A549 (cell line): ENCODE results near the gene STAB2. TPM values are rescaled to one million over a fixed set of nuclear protein-coding genes. Genes with fewer than 3 reads are reported as not detected.
A peak's percentile ranks its signal among the peaks of the same experiment; 100 is the strongest.

ENCODE experiments used
- ATAC-seq, 2 experiments: fragments of 200-7000 bp in 1 of 2; fragments of >200 bp in 1 of 2; cut with Nextera tagmentation in 1 of 2; cut with Tn5 transposase in 1 of 2; 3 replicates each; pipeline versions ENCODE4 v1.8.0 to v1.9.1; 2018 to 2020; ENCODE audit warnings: mild to moderate bottlenecking in 1 of 2, moderate library complexity in 1 of 2
- CTCF ChIA-PET: fragments of 300-600 bp; sonication (Branson Sonifier 250); formaldehyde crosslinking; extraction: SDS; loops from one replicate; lab custom pipeline; 2021; ENCODE audit warnings: antibody characterized with exemption, inconsistent platforms; lab: Yijun Ruan, JAX
- POLR2A ChIA-PET: fragments of 350-600 bp; formaldehyde crosslinking; extraction: SDS; loops from one replicate; lab custom pipeline; 2021; ENCODE audit warnings: antibody characterized with exemption, inconsistent platforms; lab: Yijun Ruan, JAX
- DNase-seq, 2 experiments: peaks; one replicate each; pipeline versions ENCODE4 v3.0.0 to v3.0.0-alpha.2; 2011 to 2016; ENCODE audit warnings: low read depth in 1 of 2, low spot score in 1 of 2
- FAIRE-seq: peaks from 2 replicates; lab custom pipeline; 2011; peaks lifted over from hg19 to GRCh38; lab: Jason Lieb, UNC
- H3K27ac ChIP-seq, 2 experiments: fragments of >200 bp; sonication (Bioruptor Twin); formaldehyde crosslinking; 3 replicates each; pipeline ENCODE4 v1.5.1; 2016 to 2017
- H3K4me1 ChIP-seq: fragments of >200 bp; sonication (Bioruptor Twin); formaldehyde crosslinking; 3 replicates; pipeline ENCODE4 v1.6.1; 2016
- H3K4me2 ChIP-seq: fragments of >200 bp; sonication (Bioruptor Twin); formaldehyde crosslinking; 3 replicates; pipeline ENCODE4 v1.6.1; 2016
- H3K4me3 ChIP-seq: fragments of >200 bp; sonication (Bioruptor Twin); formaldehyde crosslinking; 3 replicates; pipeline ENCODE4 v1.5.1; 2016
- H3K9me3 ChIP-seq: fragments of >200 bp; sonication (Bioruptor Twin); formaldehyde crosslinking; 3 replicates; pipeline ENCODE4 v1.6.1; 2016
- ATOH8 ChIP-seq: fragments of 250-450 bp; sonication (Bioruptor Pico); IDR thresholded peaks from 2 replicates; pipeline ENCODE4 v1.5.0; 2020; ENCODE audit warnings: low read depth, mild to moderate bottlenecking, moderate library complexity
- CBX8 ChIP-seq: fragments of 200-600 bp; sonication (generic); IDR thresholded peaks from 2 replicates; pipeline ENCODE4 v1.6.1; 2016
- CEBPB ChIP-seq, 2 experiments: fragments of >200 bp in 1 of 2; sonication (Bioruptor Twin) in 1 of 2; formaldehyde crosslinking in 1 of 2; IDR thresholded peaks; 2 replicates each; pipeline ENCODE4 v1.6.1; 2012 to 2016
- CHD2 ChIP-seq: fragments of 150-350 bp; IDR thresholded peaks from 2 replicates; pipeline ENCODE4 v1.6.1; 2014; ENCODE audit warnings: low read length; ENCODE audit not compliant: partially characterized antibody
- CHD4 ChIP-seq: fragments of 200-600 bp; sonication (generic); IDR thresholded peaks from 2 replicates; pipeline ENCODE4 v1.6.1; 2016; ENCODE audit warnings: antibody characterized with exemption, mild to moderate bottlenecking, borderline replicate concordance
- E2F6 ChIP-seq: IDR thresholded peaks from 2 replicates; pipeline ENCODE4 v1.6.1; 2012; ENCODE audit warnings: low read depth, borderline replicate concordance
- EP300 ChIP-seq, 2 experiments: fragments of >200 bp; sonication (Bioruptor Twin); formaldehyde crosslinking; IDR thresholded peaks; 2 replicates in 1 of 2; 3 replicates in 1 of 2; pipeline ENCODE4 v1.6.1; 2016 to 2017
- FOSL2 ChIP-seq, 2 experiments: fragments of 450-650 bp in 1 of 2; fragments of >200 bp in 1 of 2; sonication (Bioruptor Twin) in 1 of 2; formaldehyde crosslinking; IDR thresholded peaks; 2 replicates each; pipeline versions ENCODE4 v1.5.0 to v1.6.1; 2016 to 2020; ENCODE audit warnings: mild to moderate bottlenecking in 1 of 2, moderate library complexity in 1 of 2
- JUN ChIP-seq, 2 experiments: fragments of >200 bp; sonication (Bioruptor Twin); formaldehyde crosslinking; IDR thresholded peaks; 2 replicates in 1 of 2; 3 replicates in 1 of 2; pipeline ENCODE4 v1.6.1; 2016 to 2017
- JUNB ChIP-seq: fragments of >200 bp; sonication (Bioruptor Twin); formaldehyde crosslinking; IDR thresholded peaks from 2 replicates; pipeline ENCODE4 v1.6.1; 2016
- MAFK ChIP-seq: fragments of 450-650 bp; IDR thresholded peaks from 2 replicates; pipeline ENCODE4 v1.6.1; 2014; ENCODE audit not compliant: partially characterized antibody
- MYC ChIP-seq: IDR thresholded peaks from 2 replicates; pipeline ENCODE4 v1.6.1; 2012; ENCODE audit warnings: mild to moderate bottlenecking, inconsistent platforms, low read length, improper control_type of control experiment, borderline replicate concordance
- NFE2L2 ChIP-seq: fragments of 150-350 bp; conservative IDR thresholded peaks from 2 replicates; pipeline ENCODE4 v1.6.1; 2014; ENCODE audit warnings: low read length
- PBX3 ChIP-seq: IDR thresholded peaks from 2 replicates; pipeline ENCODE4 v1.6.1; 2012
- RAD21 ChIP-seq, 2 experiments: fragments of >200 bp in 1 of 2; sonication (Bioruptor Twin) in 1 of 2; formaldehyde crosslinking in 1 of 2; IDR thresholded peaks in 1 of 2; conservative IDR thresholded peaks in 1 of 2; 2 replicates in 1 of 2; 3 replicates in 1 of 2; pipeline ENCODE4 v1.6.1; 2012 to 2018; ENCODE audit warnings: inconsistent platforms in 1 of 2
- RARB ChIP-seq: fragments of 250-450 bp; sonication (Bioruptor Pico); IDR thresholded peaks from 2 replicates; pipeline ENCODE4 v1.8.0; 2021; ENCODE audit warnings: mild to moderate bottlenecking, moderate library complexity
- RNF2 ChIP-seq: fragments of 200-600 bp; sonication (generic); IDR thresholded peaks from 2 replicates; pipeline ENCODE4 v1.6.1; 2016; ENCODE audit warnings: low read depth, mild to moderate bottlenecking, antibody characterized with exemption, moderate library complexity, borderline replicate concordance
- SMC3 ChIP-seq: fragments of >200 bp; sonication (Bioruptor Twin); formaldehyde crosslinking; IDR thresholded peaks from 3 replicates; pipeline ENCODE4 v1.6.1; 2018; ENCODE audit warnings: inconsistent platforms
- WGBS: methylation state at CpG from one replicate; pipeline ENCODE4 v1.1.6; 2017; ENCODE audit errors: missing lambda C conversion rate; 5-methylcytosine and 5-hydroxymethylcytosine counted together
- polyA plus RNA-seq, 4 experiments: library from polyadenylated mRNA; depleted of rRNA in 3 of 4; stranded (reverse); fragments of >200 nt; fragmentation: RNase III in 1 of 4; extraction: RNeasy Plus Mini Kit Qiagen cat#74134 plus additional on column Dnase treatment in 1 of 4; gene quantifications; 2 replicates in 3 of 4; 3 replicates in 1 of 4; pipeline ENCODE4 v1.2.3, GENCODE V29; 2011 to 2017
- TF ChIP-seq, protein P1 (sequence below): fragments of >200 bp; sonication (Bioruptor Twin); formaldehyde crosslinking; IDR thresholded peaks from 3 replicates; pipeline ENCODE4 v1.6.1; 2016
- TF ChIP-seq, protein P2 (sequence below): fragments of 150-350 bp; IDR thresholded peaks from 2 replicates; pipeline ENCODE4 v1.6.1; 2014; ENCODE audit warnings: low read depth, mild to moderate bottlenecking, low read length

STAB2 gene
- polyA plus RNA-seq, 2 of the 4 experiments (the other 2 are of a cell fraction), result not detected

- Histone ChIP-seq H3K4me2 (no peak overlapping the region), H3K4me1 (peaks cover 22% of the 10 kb centered on the region), H3K27ac (peak overlapping the region in 1 of 2 experiments; percentile 68; a peak in 1 of 6 replicates), H3K4me3 (no peak overlapping the region), H3K9me3 (peaks cover 27% of the 10 kb centered on the region)
- FAIRE-seq, result no peak
- ATAC-seq, result no peak
- WGBS, result 88% methylated on average over 3 of the region's 3 CpGs
- TF ChIP-seq RARB (CRISPR knock-in tag), result no peak
- no peak for TF ChIP-seq RAD21 (conservative IDR thresholded peaks at IDR 0.05 in 1 of 2, IDR thresholded peaks at IDR 0.05 in 1 of 2)
- no peak for TF ChIP-seq MYC
- ChIA-PET CTCF (interaction anchor here (0.6 to 3.9 kb wide), 4 partner anchors 9 to 1819 kb away, joined by 3 to 37 read pairs (median 3); no protein-coding TSS in a partner anchor), POLR2A (no interaction called here)
- no peak for DNase-seq
These were observed 30.0 kb upstream of the STAB2 start for GRCh38 chr12:103556890-103557627.

DNA sequence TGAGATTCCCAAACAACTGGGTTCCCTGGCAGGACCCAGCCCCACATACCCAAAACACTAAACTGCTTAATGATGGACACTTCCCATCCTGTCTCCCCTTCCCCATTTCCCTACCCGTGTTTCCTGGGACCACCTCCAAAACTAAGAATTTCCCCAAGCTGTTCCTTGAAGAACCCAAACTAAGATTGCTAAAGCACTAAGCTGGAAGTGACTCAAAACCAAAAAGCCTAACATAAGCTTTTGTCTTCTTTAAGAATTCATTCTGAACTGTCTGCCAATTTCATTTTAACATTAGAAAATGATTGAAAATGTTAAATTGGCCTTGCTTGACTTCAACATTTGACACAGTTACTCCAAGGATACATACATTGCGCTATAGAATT, 29.5 kb upstream of the STAB2 start:
- Histone ChIP-seq H3K9me3 (peaks cover 32% of the 10 kb centered on the region), H3K27ac (peak overlapping the region in 1 of 2 experiments; percentile 68; a peak in 1 of 6 replicates), H3K4me2 (no peak overlapping the region), H3K4me3 (no peak overlapping the region), H3K4me1 (peaks cover 22% of the 10 kb centered on the region)
- ChIA-PET POLR2A (no interaction called here), CTCF (interaction anchor here (0.6 to 3.9 kb wide), 3 partner anchors 9 to 1818 kb away, joined by 3 to 37 read pairs (median 3); no protein-coding TSS in a partner anchor)
- no peak for TF ChIP-seq CBX8
- no peak for TF ChIP-seq ATOH8 (CRISPR knock-in tag)
- TF ChIP-seq CHD2, result no peak
- no peak for TF ChIP-seq FOSL2 (IDR thresholded peaks at IDR 0.05)
- no peak for TF ChIP-seq FOSL2 (CRISPR knock-in tag; IDR thresholded peaks at IDR 0.05)
- TF ChIP-seq JUNB, result no peak
- TF ChIP-seq MAFK, result no peak
- no peak for TF ChIP-seq CEBPB (IDR thresholded peaks at IDR 0.05)
- TF ChIP-seq CHD4, result no peak
- TF ChIP-seq, protein P1, sequence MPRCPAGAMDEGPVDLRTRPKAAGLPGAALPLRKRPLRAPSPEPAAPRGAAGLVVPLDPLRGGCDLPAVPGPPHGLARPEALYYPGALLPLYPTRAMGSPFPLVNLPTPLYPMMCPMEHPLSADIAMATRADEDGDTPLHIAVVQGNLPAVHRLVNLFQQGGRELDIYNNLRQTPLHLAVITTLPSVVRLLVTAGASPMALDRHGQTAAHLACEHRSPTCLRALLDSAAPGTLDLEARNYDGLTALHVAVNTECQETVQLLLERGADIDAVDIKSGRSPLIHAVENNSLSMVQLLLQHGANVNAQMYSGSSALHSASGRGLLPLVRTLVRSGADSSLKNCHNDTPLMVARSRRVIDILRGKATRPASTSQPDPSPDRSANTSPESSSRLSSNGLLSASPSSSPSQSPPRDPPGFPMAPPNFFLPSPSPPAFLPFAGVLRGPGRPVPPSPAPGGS, result no peak
- TF ChIP-seq, protein P2, sequence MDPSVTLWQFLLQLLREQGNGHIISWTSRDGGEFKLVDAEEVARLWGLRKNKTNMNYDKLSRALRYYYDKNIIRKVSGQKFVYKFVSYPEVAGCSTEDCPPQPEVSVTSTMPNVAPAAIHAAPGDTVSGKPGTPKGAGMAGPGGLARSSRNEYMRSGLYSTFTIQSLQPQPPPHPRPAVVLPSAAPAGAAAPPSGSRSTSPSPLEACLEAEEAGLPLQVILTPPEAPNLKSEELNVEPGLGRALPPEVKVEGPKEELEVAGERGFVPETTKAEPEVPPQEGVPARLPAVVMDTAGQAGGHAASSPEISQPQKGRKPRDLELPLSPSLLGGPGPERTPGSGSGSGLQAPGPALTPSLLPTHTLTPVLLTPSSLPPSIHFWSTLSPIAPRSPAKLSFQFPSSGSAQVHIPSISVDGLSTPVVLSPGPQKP, result no peak
- no peak for TF ChIP-seq E2F6
- no peak for ATAC-seq
- 82% methylated on average over 2 of the region's 2 CpGs for WGBS
- DNase-seq, result no peak
- no peak for FAIRE-seq

DNA sequence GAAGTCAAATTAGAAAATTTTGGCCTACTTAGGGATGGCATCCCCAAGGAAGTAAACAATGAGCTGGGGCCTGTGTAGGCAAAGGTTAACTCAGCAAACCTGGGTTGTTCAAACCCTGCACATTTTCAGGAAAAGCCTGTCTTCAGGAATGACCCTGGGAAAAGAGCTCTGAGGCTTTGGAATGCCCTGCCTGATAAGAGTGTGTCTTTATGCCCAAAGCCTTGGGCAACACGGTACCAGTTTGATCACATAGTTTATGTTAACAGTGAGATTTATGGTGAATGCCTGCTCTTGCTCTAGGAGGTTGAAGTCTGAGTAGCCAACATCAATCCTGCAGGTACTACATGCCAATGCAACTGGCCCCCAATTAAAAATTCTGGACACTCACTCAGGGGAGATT, 28.2 kb upstream of the STAB2 start:
- POLR2A ChIA-PET, result no interaction called here
- WGBS, result 64% methylated on average over 1 of the region's 1 CpG
- TF ChIP-seq RNF2 (no peak), PBX3 (no peak), SMC3 (no peak), EP300 (IDR thresholded peaks at IDR 0.05) (no peak), JUN (IDR thresholded peaks at IDR 0.05) (no peak), NFE2L2 (no peak)
- TF ChIP-seq, all 56 proteins: peak for 0
- CTCF ChIA-PET, result interaction anchor here (0.6 to 3.9 kb wide), 2 partner anchors 11 to 676 kb away, joined by 4 to 37 read pairs; no protein-coding TSS in a partner anchor
- no peak overlapping the region for H3K4me3 ChIP-seq
- H3K4me2 ChIP-seq, result no peak overlapping the region
- H3K4me1 ChIP-seq, result peaks cover 22% of the 10 kb centered on the region
- peak overlapping the region; percentile 19 to 68; a peak in 4 of 6 replicates for H3K27ac ChIP-seq
- no peak for FAIRE-seq
- peaks cover 42% of the 10 kb centered on the region for H3K9me3 ChIP-seq
- no peak for DNase-seq
- no peak for ATAC-seq
